Kidney (tissue), 14 donors: ENCODE results near the gene GMPR2. TPM values are rescaled to one million over a fixed set of nuclear protein-coding genes. Genes with fewer than 3 reads are reported as not detected.

Experiments used
- DNase-seq, 5 donors: peaks; one replicate each; pipeline ENCODE4 v3.0.0-alpha.2; 2013 to 2020
- FAIRE-seq: peaks from 2 replicates; lab custom pipeline; 2012; peaks lifted over from hg19 to GRCh38; lab: Jason Lieb, UNC
- H3K27ac ChIP-seq, 2 donors: one replicate each; pipeline ENCODE4 v1.7.0; 2013; ENCODE audit warnings: low read depth in 2 of 2, low read length in 2 of 2, inconsistent platforms in 1 of 2
- H3K27me3 ChIP-seq: one replicate; pipeline ENCODE4 v1.7.1; 2013; ENCODE audit warnings: low read length, inconsistent platforms; ENCODE audit not compliant: control insufficient read depth, insufficient read depth
- H3K36me3 ChIP-seq, 3 donors: one replicate each; pipeline versions ENCODE4 v1.7.0 to v1.7.1; 2013; ENCODE audit warnings: low read length in 3 of 3, control low read depth in 1 of 3, inconsistent platforms in 1 of 3; ENCODE audit not compliant: insufficient read depth in 3 of 3, control insufficient read depth in 2 of 3
- H3K4me1 ChIP-seq, 3 donors: one replicate each; pipeline versions ENCODE4 v1.7.0 to v1.7.1; 2013; ENCODE audit warnings: low read length in 3 of 3, inconsistent platforms in 1 of 3, low read depth in 1 of 3; ENCODE audit not compliant: control insufficient read depth in 2 of 3, insufficient read depth in 2 of 3
- H3K4me3 ChIP-seq, 3 donors: one replicate each; pipeline versions ENCODE4 v1.7.0 to v1.8.1; 2013; ENCODE audit warnings: low read length in 3 of 3, control low read depth in 1 of 3, inconsistent platforms in 1 of 3
- H3K9ac ChIP-seq, 3 donors: one replicate each; pipeline versions ENCODE4 v1.7.0 to v1.7.1; 2013; ENCODE audit warnings: low read length in 3 of 3, control low read depth in 1 of 3, inconsistent platforms in 1 of 3
- H3K9me3 ChIP-seq, 3 donors: one replicate each; pipeline versions ENCODE4 v1.7.0 to v1.7.1; 2013; ENCODE audit warnings: low read length in 3 of 3, control low read depth in 1 of 3, inconsistent platforms in 1 of 3; ENCODE audit not compliant: control insufficient read depth in 2 of 3, insufficient read depth in 1 of 3
- intact Hi-C: fragments of 100-400 bp; cut with DNase I; formaldehyde crosslinking; loops from one replicate; pipeline ENCODE4 v1.11.1; 2022
- polyA plus RNA-seq: library from polyadenylated mRNA; stranded (reverse); fragments of 350-450 nt; fragmentation: Illumina TruSeq; extraction: RNeasy Lipid Tissue Mini Kit (QIAGEN cat#74804); gene quantifications from one replicate; pipeline ENCODE4 v1.2.3, GENCODE V29; 2014; ENCODE audit warnings: low read depth, low replicate concordance; ENCODE audit not compliant: insufficient read depth
- total RNA-seq: library from RNA; stranded (reverse); fragmentation: NEBNext Ultra II Directional; extraction: Animal tissue kit (Norgen Biotek cat#: 25700); gene quantifications from one replicate; pipeline ENCODE4 v1.2.1, GENCODE V29; 2021
- TF ChIP-seq, protein P1 (sequence below): IDR thresholded peaks from 3 replicates; pipeline ENCODE4 v1.5.1; 2012; ENCODE audit warnings: mild to moderate bottlenecking, moderate library complexity, borderline replicate concordance; ENCODE audit not compliant: insufficient read depth; ENCODE audit errors: extremely low read depth
- donor health status: control.
- donor health status: control.
- donor health status: control.
- donor health status: control.
- donor health status: control.
- donor health status: DM: yes; HTN: yes; CAD: no.
- donor health status: Normal renal cell carcinoma (clear cell type).

The GMPR2 gene
- total and polyA plus RNA-seq, 2 donors from 2014 or later = 75.0 to 92.5 TPM

DNA sequence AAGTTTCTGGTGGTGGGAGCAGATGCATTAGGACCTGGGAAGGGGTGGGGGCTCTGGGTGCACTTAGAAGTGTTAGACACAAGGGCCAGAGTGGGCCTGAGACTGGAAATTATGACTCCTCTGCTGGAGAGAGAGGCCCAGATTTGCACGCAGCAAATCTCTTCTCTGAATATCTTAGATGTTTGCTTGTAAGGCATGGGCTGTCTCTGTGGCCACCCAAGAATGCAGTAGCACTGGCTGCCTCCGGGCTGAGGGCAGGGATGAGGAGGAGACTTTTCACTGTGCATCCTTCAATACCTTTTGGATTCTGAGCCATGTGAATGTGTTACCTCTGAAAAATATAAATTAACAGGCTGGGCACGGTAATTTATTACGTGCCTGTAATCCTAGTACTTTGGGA, 52.6 kb downstream of the GMPR2 start:
- DNase-seq = no peak
- Histone ChIP-seq H3K4me3 (no peak overlapping the region), H3K27ac (no peak overlapping the region), H3K9ac (no peak overlapping the region), H3K9me3 (no peaks in the 10 kb centered on the region), H3K36me3 (peaks cover 0 to 10% (median 3%) of the 10 kb centered on the region in 3 donors), H3K27me3 (no peaks in the 10 kb centered on the region), H3K4me1 (no peaks in the 10 kb centered on the region)
- intact Hi-C loops = no loop called here
- FAIRE-seq = no peak
- TF ChIP-seq, protein P1, sequence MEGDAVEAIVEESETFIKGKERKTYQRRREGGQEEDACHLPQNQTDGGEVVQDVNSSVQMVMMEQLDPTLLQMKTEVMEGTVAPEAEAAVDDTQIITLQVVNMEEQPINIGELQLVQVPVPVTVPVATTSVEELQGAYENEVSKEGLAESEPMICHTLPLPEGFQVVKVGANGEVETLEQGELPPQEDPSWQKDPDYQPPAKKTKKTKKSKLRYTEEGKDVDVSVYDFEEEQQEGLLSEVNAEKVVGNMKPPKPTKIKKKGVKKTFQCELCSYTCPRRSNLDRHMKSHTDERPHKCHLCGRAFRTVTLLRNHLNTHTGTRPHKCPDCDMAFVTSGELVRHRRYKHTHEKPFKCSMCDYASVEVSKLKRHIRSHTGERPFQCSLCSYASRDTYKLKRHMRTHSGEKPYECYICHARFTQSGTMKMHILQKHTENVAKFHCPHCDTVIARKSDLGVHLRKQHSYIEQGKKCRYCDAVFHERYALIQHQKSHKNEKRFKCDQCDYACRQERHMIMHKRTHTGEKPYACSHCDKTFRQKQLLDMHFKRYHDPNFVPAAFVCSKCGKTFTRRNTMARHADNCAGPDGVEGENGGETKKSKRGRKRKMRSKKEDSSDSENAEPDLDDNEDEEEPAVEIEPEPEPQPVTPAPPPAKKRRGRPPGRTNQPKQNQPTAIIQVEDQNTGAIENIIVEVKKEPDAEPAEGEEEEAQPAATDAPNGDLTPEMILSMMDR = no peak

DNA sequence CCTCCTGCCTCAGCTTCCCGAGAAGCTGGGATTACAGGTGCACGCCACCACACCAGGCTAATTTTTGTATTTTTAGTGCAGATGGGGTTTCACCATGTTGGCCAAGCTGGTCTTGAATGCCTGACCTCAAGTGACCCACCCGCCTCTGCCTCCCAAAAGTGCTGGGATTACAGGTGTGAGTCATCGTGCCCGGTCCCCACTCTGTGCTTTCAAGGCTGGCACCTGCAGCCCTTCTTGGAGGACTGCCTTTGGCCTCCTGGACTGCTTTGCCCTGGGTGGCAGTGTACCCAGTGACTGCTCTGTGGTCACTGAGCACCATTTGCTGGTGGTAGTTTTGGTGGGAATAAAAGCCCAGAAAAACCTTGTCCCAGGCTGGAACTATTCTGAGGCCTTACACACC, 54.3 kb downstream of the GMPR2 start:
- peaks cover 0 to 19% (median 11%) of the 10 kb centered on the region in 3 donors for H3K36me3 ChIP-seq
- no peak overlapping the region for H3K9ac ChIP-seq
- no peak overlapping the region for H3K4me3 ChIP-seq
- no peak overlapping the region for H3K27ac ChIP-seq
- intact Hi-C loops = no loop called here
- FAIRE-seq (no peak), DNase-seq (no peak)
- H3K9me3 ChIP-seq = no peaks in the 10 kb centered on the region
- H3K4me1 ChIP-seq = no peaks in the 10 kb centered on the region
- H3K27me3 ChIP-seq = no peaks in the 10 kb centered on the region
- TF ChIP-seq, protein P1 = no peak

Other genes with a start within 250 kb of the GMPR2 start
Only the 30 nearest of the 34 such genes appear.
- gene CARMIL3, start 180.9 kb upstream of the GMPR2 start, total RNA-seq = 1.4 TPM
- 1.5 TPM for gene CARMIL3, start 180.9 kb upstream of the GMPR2 start, polyA plus RNA-seq
- gene CPNE6, start 161.4 kb upstream of the GMPR2 start, total RNA-seq = 0.19 TPM
- gene CPNE6, start 161.4 kb upstream of the GMPR2 start, polyA plus RNA-seq = 3.4 TPM
- 36.1 TPM for gene PCK2, start 138.6 kb upstream of the GMPR2 start, total RNA-seq
- gene PCK2, start 138.6 kb upstream of the GMPR2 start, polyA plus RNA-seq = 140 TPM
- 81.1 TPM for gene DCAF11, start 118.2 kb upstream of the GMPR2 start, total RNA-seq
- gene DCAF11, start 118.2 kb upstream of the GMPR2 start, polyA plus RNA-seq = 69.4 TPM
- gene NRL, start 118.0 kb upstream of the GMPR2 start, total RNA-seq = 4.9 TPM
- 5.5 TPM for gene NRL, start 118.0 kb upstream of the GMPR2 start, polyA plus RNA-seq
- 1.3 TPM for gene FITM1, start 102.3 kb upstream of the GMPR2 start, total RNA-seq
- 1.2 TPM for gene FITM1, start 102.3 kb upstream of the GMPR2 start, polyA plus RNA-seq
- gene PSME1, start 96.7 kb upstream of the GMPR2 start, total RNA-seq = 244 TPM
- gene PSME1, start 96.7 kb upstream of the GMPR2 start, polyA plus RNA-seq = 333 TPM
- 22.1 TPM for gene EMC9, start 91.3 kb upstream of the GMPR2 start, total RNA-seq
- gene EMC9, start 91.3 kb upstream of the GMPR2 start, polyA plus RNA-seq = 62.5 TPM
- gene PSME2, start 86.3 kb upstream of the GMPR2 start, total RNA-seq = 148 TPM
- 289 TPM for gene PSME2, start 86.3 kb upstream of the GMPR2 start, polyA plus RNA-seq
- gene RNF31, start 85.4 kb upstream of the GMPR2 start, total RNA-seq = 69.0 TPM
- gene RNF31, start 85.4 kb upstream of the GMPR2 start, polyA plus RNA-seq = 64.0 TPM
- gene IRF9, start 71.7 kb upstream of the GMPR2 start, total RNA-seq = 141 TPM
- gene IRF9, start 71.7 kb upstream of the GMPR2 start, polyA plus RNA-seq = 88.9 TPM
- 39.9 TPM for gene REC8, start 60.8 kb upstream of the GMPR2 start, total RNA-seq
- 51.4 TPM for gene REC8, start 60.8 kb upstream of the GMPR2 start, polyA plus RNA-seq
- 49.5 TPM for gene IPO4, start 44.1 kb upstream of the GMPR2 start, total RNA-seq
- gene IPO4, start 44.1 kb upstream of the GMPR2 start, polyA plus RNA-seq = 22.2 TPM
- gene TM9SF1, start 37.5 kb upstream of the GMPR2 start, total RNA-seq = 83.6 TPM
- 41.1 TPM for gene TM9SF1, start 37.5 kb upstream of the GMPR2 start, polyA plus RNA-seq
- gene TSSK4, start 27.2 kb upstream of the GMPR2 start, total RNA-seq = 0.38 TPM
- not detected for gene TSSK4, start 27.2 kb upstream of the GMPR2 start, polyA plus RNA-seq
- 65.1 TPM for gene CHMP4A, start 19.4 kb upstream of the GMPR2 start, total RNA-seq
- gene CHMP4A, start 19.4 kb upstream of the GMPR2 start, polyA plus RNA-seq = 72.2 TPM
- 22.8 TPM for gene MDP1, start 16.9 kb upstream of the GMPR2 start, total RNA-seq
- 55.4 TPM for gene MDP1, start 16.9 kb upstream of the GMPR2 start, polyA plus RNA-seq
- 145 TPM for gene NEDD8, start 562 bp upstream of the GMPR2 start, total RNA-seq
- gene NEDD8, start 562 bp upstream of the GMPR2 start, polyA plus RNA-seq = 439 TPM
- gene TINF2, start 9.7 kb downstream of the GMPR2 start, total RNA-seq = 99.4 TPM
- gene TINF2, start 9.7 kb downstream of the GMPR2 start, polyA plus RNA-seq = 57.0 TPM
- 13.1 TPM for gene TGM1, start 30.2 kb downstream of the GMPR2 start, total RNA-seq
- gene TGM1, start 30.2 kb downstream of the GMPR2 start, polyA plus RNA-seq = 4.5 TPM
- gene RABGGTA, start 38.7 kb downstream of the GMPR2 start, total RNA-seq = 33.9 TPM
- 25.8 TPM for gene RABGGTA, start 38.7 kb downstream of the GMPR2 start, polyA plus RNA-seq
- 32.7 TPM for gene DHRS1, start 66.9 kb downstream of the GMPR2 start, total RNA-seq
- 56.7 TPM for gene DHRS1, start 66.9 kb downstream of the GMPR2 start, polyA plus RNA-seq
- 25.7 TPM for gene NOP9, start 66.9 kb downstream of the GMPR2 start, total RNA-seq
- 8.6 TPM for gene NOP9, start 66.9 kb downstream of the GMPR2 start, polyA plus RNA-seq
- gene CIDEB, start 75.0 kb downstream of the GMPR2 start, total RNA-seq = 22.4 TPM
- 49.7 TPM for gene CIDEB, start 75.0 kb downstream of the GMPR2 start, polyA plus RNA-seq
- gene LTB4R2, start 77.2 kb downstream of the GMPR2 start, total RNA-seq = 9.2 TPM
- 0.67 TPM for gene LTB4R2, start 77.2 kb downstream of the GMPR2 start, polyA plus RNA-seq
- gene LTB4R, start 78.6 kb downstream of the GMPR2 start, total RNA-seq = 9.3 TPM
- 4.6 TPM for gene LTB4R, start 78.6 kb downstream of the GMPR2 start, polyA plus RNA-seq
- 57.5 TPM for gene ADCY4, start 102.1 kb downstream of the GMPR2 start, total RNA-seq
- 19.2 TPM for gene ADCY4, start 102.1 kb downstream of the GMPR2 start, polyA plus RNA-seq
- gene RIPK3, start 107.1 kb downstream of the GMPR2 start, total RNA-seq = 19.5 TPM
- 5.1 TPM for gene RIPK3, start 107.1 kb downstream of the GMPR2 start, polyA plus RNA-seq
- 45.3 TPM for gene NFATC4, start 135.3 kb downstream of the GMPR2 start, total RNA-seq
- gene NFATC4, start 135.3 kb downstream of the GMPR2 start, polyA plus RNA-seq = 38.9 TPM
- gene NYNRIN, start 166.1 kb downstream of the GMPR2 start, total RNA-seq = 12.1 TPM
- gene NYNRIN, start 166.1 kb downstream of the GMPR2 start, polyA plus RNA-seq = 4.4 TPM